H1 (cell line): Measurements from ENCODE around the gene EXOSC7. TPM values are rescaled to one million over a fixed set of nuclear protein-coding genes. Genes with fewer than 3 reads are reported as not detected.

ENCODE experiments used
- MAFK ChIP-seq: IDR thresholded peaks from 2 replicates; pipeline ENCODE4 v1.6.1; 2012; ENCODE audit warnings: low read depth, mild to moderate bottlenecking, improper control_type of control experiment, low read length
- RNF2 ChIP-seq: fragments of 200-900, 300-1000 bp; sonication (generic); IDR thresholded peaks from 2 replicates; pipeline ENCODE4 v1.7.1; 2016; ENCODE audit warnings: borderline replicate concordance, low read depth, mild to moderate bottlenecking, antibody characterized with exemption, low read length; ENCODE audit not compliant: poor library complexity, severe bottlenecking; ENCODE audit errors: missing control alignments
- SAP30 ChIP-seq: fragments of 300-600 bp; sonication (generic); IDR thresholded peaks from 2 replicates; pipeline ENCODE4 v1.7.1; 2012; ENCODE audit warnings: low read length, moderate library complexity, mild to moderate bottlenecking, inconsistent platforms; ENCODE audit not compliant: insufficient read depth, insufficient replicate concordance
- TBP ChIP-seq: IDR thresholded peaks from 2 replicates; pipeline ENCODE4 v1.6.1; 2011; ENCODE audit warnings: low read depth, low read length, improper control_type of control experiment
- USF2 ChIP-seq: IDR thresholded peaks from 2 replicates; pipeline ENCODE4 v1.6.1; 2011; ENCODE audit warnings: low read length, improper control_type of control experiment
- polyA plus RNA-seq, 7 experiments: library from polyadenylated mRNA; depleted of rRNA in 3 of 7; stranded (reverse) in 5 of 7; unstranded in 2 of 7; fragments of >200 nt in 5 of 7; fragments of 200-250 nt in 2 of 7; gene quantifications; 1 replicate in 5 of 7; 2 replicates in 1 of 7; 4 replicates in 1 of 7; pipeline versions ENCODE4 v1.2.1 to v1.2.3, GENCODE V29; 2011 to 2013; ENCODE audit warnings: missing spikeins in 2 of 7, mixed read lengths in 2 of 7
- total RNA-seq: library from RNA; stranded (reverse); fragmentation: NEBNext Ultra II Directional; extraction: Animal tissue kit (Norgen Biotek cat#: 25700); gene quantifications from 2 replicates; pipeline ENCODE4 v1.2.1, GENCODE V29; 2021

The EXOSC7 gene
- total and polyA plus RNA-seq, 2 of the 8 experiments (the other 6 are each of a cell fraction or from before 2014, with no cell fraction given): 92.7 to 94.5 TPM

- no peak for TF ChIP-seq RNF2
- no peak for TF ChIP-seq MAFK
- no peak for TF ChIP-seq TBP
- no peak for TF ChIP-seq SAP30
- TF ChIP-seq USF2: no peak
Observed at GRCh38 chr3:45034612-45035252, 58.7 kb downstream of the EXOSC7 start (continued).
